Skeletal muscle tissue (tissue), 4 donors: ENCODE data around the gene HUNK. TPM values are rescaled to one million over a fixed set of nuclear protein-coding genes. Genes with fewer than 3 reads are reported as not detected.

Experiments
- H3K27ac ChIP-seq: one replicate; pipeline ENCODE4 v1.7.0; 2013; ENCODE audit warnings: mild to moderate bottlenecking, low read depth, low read length, inconsistent platforms
- H3K27me3 ChIP-seq, 3 donors: one replicate each; pipeline ENCODE4 v1.7.0; 2013; ENCODE audit warnings: low read length in 3 of 3; ENCODE audit not compliant: control insufficient read depth in 3 of 3, insufficient read depth in 3 of 3
- H3K36me3 ChIP-seq, 3 donors: one replicate each; pipeline ENCODE4 v1.7.0; 2013; ENCODE audit warnings: low read length in 3 of 3; ENCODE audit not compliant: control insufficient read depth in 3 of 3, insufficient read depth in 3 of 3
- H3K4me1 ChIP-seq, 3 donors: one replicate each; pipeline ENCODE4 v1.7.0; 2013; ENCODE audit warnings: low read length in 3 of 3, mild to moderate bottlenecking in 3 of 3; ENCODE audit not compliant: control insufficient read depth in 3 of 3, insufficient read depth in 3 of 3
- H3K4me3 ChIP-seq, 3 donors: one replicate each; pipeline ENCODE4 v1.7.0; 2013; ENCODE audit warnings: low read length in 3 of 3
- H3K9ac ChIP-seq, 3 donors: one replicate each; pipeline ENCODE4 v1.7.0; 2013; ENCODE audit warnings: low read length in 3 of 3, mild to moderate bottlenecking in 3 of 3, moderate library complexity in 2 of 3, low read depth in 1 of 3
- H3K9me3 ChIP-seq, 3 donors: one replicate each; pipeline ENCODE4 v1.7.0; 2013; ENCODE audit warnings: low read length in 3 of 3; ENCODE audit not compliant: control insufficient read depth in 3 of 3
- total RNA-seq: library from RNA; depleted of rRNA; stranded (reverse); fragments of >200 nt; gene quantifications from one replicate; pipeline ENCODE4 v1.2.3, GENCODE V29; 2014
- donor health status: Osteomylitis.

Gene HUNK
- total RNA-seq, 1 donor from 2014 or later: 3.1 TPM

GRCh38 chr21:31913182-31913608, 40.4 kb downstream of the HUNK start:
- H3K9ac ChIP-seq: no peak overlapping the region
- H3K9me3 ChIP-seq: no peaks in the 10 kb centered on the region
- H3K27ac ChIP-seq: no peak overlapping the region
- H3K36me3 ChIP-seq: no peaks in the 10 kb centered on the region
- H3K27me3 ChIP-seq: no peaks in the 10 kb centered on the region
- H3K4me1 ChIP-seq: peaks cover 0 to 3% (median 0%) of the 10 kb centered on the region in 3 donors
- H3K4me3 ChIP-seq: no peak overlapping the region

- no peaks in the 10 kb centered on the region for H3K27me3 ChIP-seq
- H3K4me1 ChIP-seq: no peaks in the 10 kb centered on the region
- H3K36me3 ChIP-seq: no peaks in the 10 kb centered on the region
- H3K9ac ChIP-seq: no peak overlapping the region
- H3K4me3 ChIP-seq: no peak overlapping the region
- no peak overlapping the region for H3K27ac ChIP-seq
- H3K9me3 ChIP-seq: no peaks in the 10 kb centered on the region
These were observed 41.7 kb downstream of the HUNK start for GRCh38 chr21:31914472-31914871.

GRCh38 chr21:31915566-31915965, 42.7 kb downstream of the HUNK start:
- no peaks in the 10 kb centered on the region for H3K36me3 ChIP-seq
- H3K9me3 ChIP-seq: no peaks in the 10 kb centered on the region
- H3K9ac ChIP-seq: no peak overlapping the region
- no peak overlapping the region for H3K4me3 ChIP-seq
- H3K27me3 ChIP-seq: no peaks in the 10 kb centered on the region
- H3K4me1 ChIP-seq: no peaks in the 10 kb centered on the region
- H3K27ac ChIP-seq: no peak overlapping the region

GRCh38 chr21:31917108-31917507, 44.3 kb downstream of the HUNK start:
- H3K4me1 ChIP-seq: no peaks in the 10 kb centered on the region
- no peaks in the 10 kb centered on the region for H3K36me3 ChIP-seq
- H3K27ac ChIP-seq: no peak overlapping the region
- H3K27me3 ChIP-seq: no peaks in the 10 kb centered on the region
- H3K9ac ChIP-seq: no peak overlapping the region
- no peak overlapping the region for H3K4me3 ChIP-seq
- H3K9me3 ChIP-seq: no peaks in the 10 kb centered on the region

GRCh38 chr21:31918250-31918775, 45.5 kb downstream of the HUNK start:
- H3K36me3 ChIP-seq: no peaks in the 10 kb centered on the region
- H3K4me1 ChIP-seq: no peaks in the 10 kb centered on the region
- H3K9ac ChIP-seq: no peak overlapping the region
- no peaks in the 10 kb centered on the region for H3K27me3 ChIP-seq
- no peak overlapping the region for H3K4me3 ChIP-seq
- H3K27ac ChIP-seq: no peak overlapping the region
- no peaks in the 10 kb centered on the region for H3K9me3 ChIP-seq

- Histone ChIP-seq H3K4me3 (no peak overlapping the region), H3K36me3 (no peaks in the 10 kb centered on the region), H3K27ac (no peak overlapping the region), H3K9me3 (no peaks in the 10 kb centered on the region), H3K27me3 (no peaks in the 10 kb centered on the region), H3K9ac (no peak overlapping the region), H3K4me1 (no peaks in the 10 kb centered on the region)
These were observed 47.5 kb downstream of the HUNK start for GRCh38 chr21:31920275-31920674.

- no peaks in the 10 kb centered on the region for H3K9me3 ChIP-seq
- H3K4me1 ChIP-seq: no peaks in the 10 kb centered on the region
- H3K9ac ChIP-seq: no peak overlapping the region
- no peaks in the 10 kb centered on the region for H3K36me3 ChIP-seq
- H3K27me3 ChIP-seq: no peaks in the 10 kb centered on the region
- no peak overlapping the region for H3K4me3 ChIP-seq
- H3K27ac ChIP-seq: no peak overlapping the region
These were observed 48.3 kb downstream of the HUNK start for GRCh38 chr21:31921079-31921478.

- no peaks in the 10 kb centered on the region for H3K4me1 ChIP-seq
- no peaks in the 10 kb centered on the region for H3K27me3 ChIP-seq
- H3K27ac ChIP-seq: no peak overlapping the region
- H3K9ac ChIP-seq: no peak overlapping the region
- no peaks in the 10 kb centered on the region for H3K9me3 ChIP-seq
- no peak overlapping the region for H3K4me3 ChIP-seq
- H3K36me3 ChIP-seq: no peaks in the 10 kb centered on the region
These were observed 50.1 kb downstream of the HUNK start for GRCh38 chr21:31922881-31923280.

GRCh38 chr21:31923756-31924155, 50.9 kb downstream of the HUNK start:
- Histone ChIP-seq H3K4me1 (no peaks in the 10 kb centered on the region), H3K9me3 (no peaks in the 10 kb centered on the region), H3K4me3 (no peak overlapping the region), H3K27ac (no peak overlapping the region), H3K36me3 (no peaks in the 10 kb centered on the region), H3K9ac (no peak overlapping the region), H3K27me3 (no peaks in the 10 kb centered on the region)

- Histone ChIP-seq H3K27me3 (no peaks in the 10 kb centered on the region), H3K4me1 (no peaks in the 10 kb centered on the region), H3K9ac (no peak overlapping the region), H3K36me3 (no peaks in the 10 kb centered on the region), H3K27ac (no peak overlapping the region), H3K4me3 (no peak overlapping the region), H3K9me3 (no peaks in the 10 kb centered on the region)
These were observed 51.7 kb downstream of the HUNK start for GRCh38 chr21:31924548-31924947.

- H3K36me3 ChIP-seq: no peaks in the 10 kb centered on the region
- no peak overlapping the region for H3K9ac ChIP-seq
- H3K4me1 ChIP-seq: no peaks in the 10 kb centered on the region
- H3K27me3 ChIP-seq: no peaks in the 10 kb centered on the region
- H3K9me3 ChIP-seq: no peaks in the 10 kb centered on the region
- H3K27ac ChIP-seq: no peak overlapping the region
- no peak overlapping the region for H3K4me3 ChIP-seq
These were observed 53.7 kb downstream of the HUNK start for GRCh38 chr21:31926498-31926897.
